SIG-M5 treated with dmso at 0.1 percent for 504 hours (cell line): ENCODE data around the gene REG1A.

Experiments used
- DNase-seq: peaks from one replicate; lab custom pipeline; 2025; ENCODE audit not compliant: unreplicated experiment; lab: John Stamatoyannopoulos, UW

The REG1A gene, protein sequence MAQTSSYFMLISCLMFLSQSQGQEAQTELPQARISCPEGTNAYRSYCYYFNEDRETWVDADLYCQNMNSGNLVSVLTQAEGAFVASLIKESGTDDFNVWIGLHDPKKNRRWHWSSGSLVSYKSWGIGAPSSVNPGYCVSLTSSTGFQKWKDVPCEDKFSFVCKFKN

DNA sequence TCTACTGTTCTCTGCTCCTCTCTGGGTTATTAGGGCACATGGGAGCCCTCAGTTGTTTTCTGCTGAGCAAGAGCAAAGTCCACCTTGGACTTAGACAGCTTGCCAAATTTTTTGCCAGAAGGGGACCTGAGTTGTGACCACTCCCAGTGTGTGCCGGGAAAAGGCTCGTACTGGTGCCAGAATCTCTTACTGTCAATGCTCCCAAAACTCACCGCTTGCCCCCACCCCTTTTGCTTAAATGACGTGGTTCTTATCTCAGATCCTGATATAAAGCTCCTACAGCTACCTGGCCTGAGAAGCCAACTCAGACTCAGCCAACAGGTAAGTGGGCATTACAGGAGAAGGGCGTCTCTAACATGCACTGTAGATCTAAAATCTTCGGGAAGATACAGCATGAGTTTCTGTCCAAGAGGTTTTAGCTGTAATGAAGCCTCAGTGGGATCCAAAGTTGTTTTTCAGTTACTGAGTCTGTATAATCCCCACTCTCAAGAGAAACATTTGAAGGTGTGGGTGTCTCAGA, at the start of gene REG1A:
Gene REG1A (plus strand): TSS at position 295 of the 520 bp plus-strand sequence. CDS start 374 bp downstream, outside the sequence.
- DNase-seq: no peak

DNA sequence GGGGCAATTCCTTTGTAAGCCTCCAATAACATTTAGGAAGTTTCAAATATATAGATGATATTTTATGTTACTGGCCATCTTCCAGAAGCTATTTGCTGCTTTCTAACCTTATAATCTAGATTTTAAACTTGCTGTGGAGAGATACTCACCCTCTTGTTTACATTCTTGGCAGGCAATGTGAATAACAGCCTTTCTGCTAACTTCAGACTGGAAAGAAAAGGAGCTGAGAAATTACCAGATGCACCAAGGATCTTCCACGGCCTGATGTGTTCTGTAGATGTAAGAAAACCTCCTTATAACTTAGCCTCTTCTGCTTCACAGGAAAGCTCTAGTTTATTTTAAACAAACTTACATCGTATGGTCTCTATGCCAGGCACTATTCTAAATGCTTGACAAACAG, 49.2 kb upstream of the REG1A start:
- DNase-seq: no peak

- no peak for DNase-seq
These were observed 37.3 kb upstream of the REG1A start for GRCh38 chr2:79082987-79083386.

DNA sequence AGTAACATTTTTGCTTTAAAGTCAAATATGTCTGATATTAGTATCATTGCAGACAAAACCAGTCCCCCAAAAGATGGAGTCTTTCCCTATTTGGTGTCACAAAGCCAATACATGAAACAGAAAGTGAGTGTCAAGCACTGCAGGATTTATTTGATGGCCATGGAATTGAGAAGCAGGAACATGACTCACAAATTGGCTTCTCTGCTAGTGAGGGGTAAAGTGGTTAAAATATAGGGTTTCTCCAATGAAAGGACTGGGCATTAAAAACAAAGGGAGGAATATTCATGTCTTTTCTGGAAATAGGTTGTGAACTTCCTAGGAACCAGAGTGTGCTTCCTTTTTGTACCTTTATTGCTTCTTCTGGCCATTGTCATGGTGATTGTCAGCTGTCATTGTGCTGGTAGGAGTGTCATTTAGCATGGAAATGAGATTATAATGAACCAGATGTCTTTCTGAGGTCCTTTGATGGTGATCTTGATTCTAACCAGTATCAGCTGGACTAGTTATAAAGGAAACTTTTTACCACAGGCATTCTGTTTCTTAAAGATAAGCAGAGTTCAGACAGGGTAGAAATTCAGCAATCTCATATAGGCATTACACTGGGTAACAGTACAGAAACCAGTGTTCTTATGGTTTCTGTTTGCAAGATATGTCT, 36.6 kb upstream of the REG1A start:
- no peak for DNase-seq

GRCh38 chr2:79084495-79085135, 35.7 kb upstream of the REG1A start:
- no peak for DNase-seq

- no peak for DNase-seq
These were observed 34.9 kb upstream of the REG1A start for GRCh38 chr2:79085382-79085781.

- no peak for DNase-seq
These were observed 34.0 kb upstream of the REG1A start for GRCh38 chr2:79086255-79086654.

GRCh38 chr2:79087785-79088364, 32.4 kb upstream of the REG1A start, which contains the start of gene REG1B:
TSS of gene REG1B (minus strand) at chr2:79087993. CDS start at chr2:79087612, 381 bp downstream.
- no peak for DNase-seq

GRCh38 chr2:79090693-79091092, 29.6 kb upstream of the REG1A start:
- DNase-seq: no peak

- DNase-seq: no peak
These were observed 22.4 kb upstream of the REG1A start for GRCh38 chr2:79097843-79098242.

- no peak for DNase-seq
These were observed 21.1 kb upstream of the REG1A start for GRCh38 chr2:79099140-79099686.

DNA sequence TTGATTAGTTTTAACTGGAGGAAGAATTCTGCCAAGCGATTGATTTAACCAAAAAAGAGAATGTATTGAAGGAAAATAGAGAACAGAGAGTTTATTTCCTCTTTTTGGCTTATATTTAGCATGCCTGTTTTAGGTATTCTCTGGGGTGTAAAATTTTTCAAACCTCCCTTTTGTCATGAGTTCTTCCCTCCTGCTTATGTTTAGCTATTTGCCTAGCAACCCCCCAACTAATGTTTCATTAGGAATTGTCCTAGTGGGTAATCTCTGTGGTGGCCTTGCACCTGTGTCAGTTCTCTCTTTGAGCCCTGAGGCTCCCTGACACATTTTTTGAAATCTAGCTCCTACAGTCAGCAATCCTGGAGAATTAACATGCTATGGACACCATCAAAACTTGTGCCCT, 20.0 kb upstream of the REG1A start:
- DNase-seq: no peak

DNA sequence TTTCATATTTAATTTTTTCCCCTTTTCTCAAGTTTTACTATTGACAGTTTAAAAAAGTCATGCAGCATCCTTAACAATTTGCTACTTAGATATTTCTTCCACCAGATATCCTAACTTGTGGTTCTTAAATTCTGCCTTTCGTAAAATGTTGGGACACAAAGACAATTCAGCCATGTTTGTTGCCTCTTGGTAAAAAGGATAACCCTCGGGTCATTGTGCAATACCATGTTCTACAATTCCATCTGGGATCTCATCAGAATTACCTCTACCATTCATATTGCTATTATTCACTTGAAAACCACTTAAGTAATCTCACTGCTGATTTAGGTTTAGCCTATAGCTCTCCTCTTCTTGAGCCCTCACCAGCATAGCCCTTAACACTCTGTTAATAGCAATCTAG, 19.3 kb upstream of the REG1A start:
- no peak for DNase-seq

DNA sequence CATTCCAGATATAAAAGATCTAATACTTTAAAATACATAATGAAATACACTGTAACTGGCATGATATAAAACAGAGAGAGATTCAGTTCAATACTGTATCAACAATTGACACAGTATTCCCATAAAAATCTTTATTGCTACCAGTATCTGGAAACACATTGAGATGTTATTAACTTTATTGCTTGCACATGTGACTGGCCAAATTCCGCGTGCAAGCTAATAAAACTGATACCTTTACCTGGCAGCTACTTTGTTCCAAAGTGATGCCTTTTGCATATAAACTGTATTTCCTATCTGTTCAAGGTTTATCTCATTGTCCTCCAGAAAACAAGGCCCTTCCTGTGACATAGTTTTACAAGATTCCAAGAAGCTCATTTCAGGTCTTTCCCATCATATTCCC, 17.1 kb upstream of the REG1A start:
- no peak for DNase-seq

GRCh38 chr2:79105259-79105658, 15.0 kb upstream of the REG1A start:
- no peak for DNase-seq

DNA sequence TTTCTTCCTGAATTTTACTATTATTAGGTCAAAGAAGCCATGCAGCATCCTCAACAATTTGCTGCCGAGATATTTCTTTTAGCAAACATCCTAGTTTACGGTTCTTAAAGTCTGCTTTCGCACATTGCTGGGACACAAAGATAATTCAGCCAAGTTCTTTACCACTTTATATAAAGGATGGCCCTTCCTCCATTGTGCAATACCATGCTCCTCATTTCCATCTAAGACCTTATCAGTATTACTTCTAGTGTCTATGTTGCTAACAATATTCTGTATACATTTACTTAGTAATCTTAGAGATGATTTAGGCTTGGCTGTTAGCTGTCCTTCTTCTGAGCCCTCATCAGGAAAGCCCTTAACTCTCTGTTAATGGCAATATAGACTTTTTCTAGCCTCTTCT, 8.0 kb upstream of the REG1A start:
- DNase-seq: no peak

DNA sequence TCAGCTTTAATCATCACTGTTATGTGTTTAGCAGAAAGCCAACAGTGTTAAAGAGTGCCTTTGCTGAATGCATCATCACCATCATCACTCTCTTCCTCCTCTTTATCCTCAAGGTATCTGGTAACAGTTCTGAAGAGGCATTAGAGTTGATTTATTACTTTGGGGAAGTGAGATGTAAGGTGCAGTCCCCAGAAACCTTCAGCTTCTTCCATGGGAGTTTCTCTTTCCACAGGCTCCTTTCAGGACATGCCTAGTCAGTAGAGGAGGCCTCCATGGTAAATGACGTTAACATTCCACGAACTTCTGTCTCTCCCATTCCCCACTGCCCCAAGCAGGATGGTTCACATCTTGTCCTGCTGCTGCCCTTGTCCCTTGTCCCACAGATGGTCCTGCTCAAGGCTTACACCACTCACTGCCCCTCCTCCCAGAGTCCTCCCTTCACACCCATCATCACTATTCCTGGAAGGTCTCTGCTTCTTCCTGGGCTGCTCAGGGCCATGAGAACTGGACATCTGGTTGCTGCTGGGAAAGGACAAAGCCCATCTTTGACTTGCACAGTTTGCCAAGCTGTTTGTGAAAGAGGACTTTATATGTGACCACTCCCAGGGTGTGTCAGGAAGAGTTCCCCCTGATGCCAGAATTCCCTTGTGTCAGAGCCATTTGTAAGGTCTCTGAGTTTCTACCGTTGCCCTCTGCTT, 5.3 kb upstream of the REG1A start:
- no peak for DNase-seq

DNA sequence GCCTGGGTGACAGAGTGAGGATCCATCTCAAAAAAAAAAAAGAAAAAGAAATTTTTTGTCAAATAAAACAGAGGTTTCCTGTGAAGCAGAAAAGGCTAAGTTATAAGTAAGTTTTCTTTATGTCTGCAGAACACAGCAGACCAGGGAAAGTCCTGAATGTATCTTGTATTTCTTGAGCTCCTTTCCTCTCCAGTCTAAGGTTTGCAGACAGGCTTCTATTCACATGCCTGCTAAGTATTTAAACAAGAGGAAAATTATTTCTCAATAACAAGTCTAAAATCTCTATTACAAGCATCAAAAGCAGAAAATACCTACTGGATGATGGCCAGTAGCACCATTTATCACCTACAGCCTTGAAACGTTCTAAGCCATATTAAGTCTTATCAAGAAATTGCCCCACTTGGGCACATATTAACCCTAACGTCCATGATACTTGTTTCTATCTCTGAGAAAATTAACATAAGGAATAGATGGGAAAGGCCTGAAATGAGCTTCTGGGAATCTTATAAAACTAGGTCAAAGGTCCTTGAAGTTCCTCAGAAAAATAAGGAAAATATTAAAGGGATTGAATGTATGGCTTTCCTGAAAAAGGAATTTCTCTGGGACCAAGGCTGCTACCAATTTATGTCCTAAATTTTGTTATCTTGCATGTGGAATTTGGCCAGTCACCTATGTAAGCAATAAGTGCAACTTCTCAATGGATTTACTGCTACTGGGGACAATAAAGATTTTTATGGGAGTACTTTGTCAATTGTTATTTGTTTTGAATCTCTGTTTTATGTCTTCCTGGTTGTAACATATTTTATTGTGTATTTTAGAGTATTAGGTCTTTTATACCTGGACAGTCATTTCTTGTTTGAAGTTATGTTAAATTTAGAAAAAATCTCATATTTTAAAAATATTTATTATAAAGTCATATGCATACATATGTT, 3.0 kb upstream of the REG1A start:
- no peak for DNase-seq

- no peak for DNase-seq
These were observed 2.4 kb downstream of the REG1A start for GRCh38 chr2:79122676-79123075.
